ENCODE measurements around the gene AXIN1. TPM values are rescaled to one million over a fixed set of nuclear protein-coding genes. Genes with fewer than 3 reads are reported as not detected.

Gene AXIN1
- total RNA-seq, 1 donor from 2014 or later = 31.5 TPM

DNA sequence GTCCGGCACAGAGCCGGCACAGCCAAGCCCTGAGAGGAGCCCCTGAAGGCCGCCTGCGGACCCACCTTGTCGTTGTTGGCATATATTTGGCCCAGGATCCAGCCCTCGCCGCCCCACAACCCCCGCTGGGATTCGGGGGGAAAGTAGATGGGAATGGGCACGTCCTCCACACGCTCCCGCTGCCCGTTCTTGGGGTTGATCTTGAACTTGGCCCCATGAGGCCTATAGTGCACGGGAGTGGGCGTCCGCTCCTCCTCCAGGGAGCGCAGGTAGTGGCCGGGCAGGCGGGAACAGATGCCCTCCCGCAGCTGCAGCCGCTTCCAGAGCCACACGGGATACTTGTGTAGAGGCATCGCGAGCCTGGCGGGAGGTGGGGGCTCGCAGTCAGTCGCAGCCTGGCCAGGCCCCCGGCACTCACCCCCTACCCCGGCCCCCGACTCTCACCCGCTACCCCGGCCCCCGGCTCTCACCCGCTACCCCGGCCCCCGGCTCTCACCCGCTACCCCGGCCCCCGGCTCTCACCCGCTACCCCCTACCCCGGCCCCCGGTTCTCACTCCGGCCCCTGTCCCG is 17.4 kb upstream of the AXIN1 start:
- Mint-ChIP-seq H3K27ac (ENCODE audit: unreplicated experiment) (peak overlapping the region; percentile 27), H3K36me3 (ENCODE audit: unreplicated experiment) (peaks cover 6% of the 10 kb centered on the region), H3K9me3 (ENCODE audit: unreplicated experiment) (no peaks in the 10 kb centered on the region), H3K4me3 (ENCODE audit: unreplicated experiment) (peak overlapping the region; percentile 59), H3K27me3 (ENCODE audit: unreplicated experiment) (no peaks in the 10 kb centered on the region), H3K4me1 (ENCODE audit: unreplicated experiment) (peaks cover 15% of the 10 kb centered on the region)
- TF ChIP-seq, protein P1, sequence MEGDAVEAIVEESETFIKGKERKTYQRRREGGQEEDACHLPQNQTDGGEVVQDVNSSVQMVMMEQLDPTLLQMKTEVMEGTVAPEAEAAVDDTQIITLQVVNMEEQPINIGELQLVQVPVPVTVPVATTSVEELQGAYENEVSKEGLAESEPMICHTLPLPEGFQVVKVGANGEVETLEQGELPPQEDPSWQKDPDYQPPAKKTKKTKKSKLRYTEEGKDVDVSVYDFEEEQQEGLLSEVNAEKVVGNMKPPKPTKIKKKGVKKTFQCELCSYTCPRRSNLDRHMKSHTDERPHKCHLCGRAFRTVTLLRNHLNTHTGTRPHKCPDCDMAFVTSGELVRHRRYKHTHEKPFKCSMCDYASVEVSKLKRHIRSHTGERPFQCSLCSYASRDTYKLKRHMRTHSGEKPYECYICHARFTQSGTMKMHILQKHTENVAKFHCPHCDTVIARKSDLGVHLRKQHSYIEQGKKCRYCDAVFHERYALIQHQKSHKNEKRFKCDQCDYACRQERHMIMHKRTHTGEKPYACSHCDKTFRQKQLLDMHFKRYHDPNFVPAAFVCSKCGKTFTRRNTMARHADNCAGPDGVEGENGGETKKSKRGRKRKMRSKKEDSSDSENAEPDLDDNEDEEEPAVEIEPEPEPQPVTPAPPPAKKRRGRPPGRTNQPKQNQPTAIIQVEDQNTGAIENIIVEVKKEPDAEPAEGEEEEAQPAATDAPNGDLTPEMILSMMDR (IDR thresholded peaks at IDR 0.05) = no peak
- DNase-seq (ENCODE audit: extremely low spot score, unreplicated experiment) = peak; percentile 83

DNA sequence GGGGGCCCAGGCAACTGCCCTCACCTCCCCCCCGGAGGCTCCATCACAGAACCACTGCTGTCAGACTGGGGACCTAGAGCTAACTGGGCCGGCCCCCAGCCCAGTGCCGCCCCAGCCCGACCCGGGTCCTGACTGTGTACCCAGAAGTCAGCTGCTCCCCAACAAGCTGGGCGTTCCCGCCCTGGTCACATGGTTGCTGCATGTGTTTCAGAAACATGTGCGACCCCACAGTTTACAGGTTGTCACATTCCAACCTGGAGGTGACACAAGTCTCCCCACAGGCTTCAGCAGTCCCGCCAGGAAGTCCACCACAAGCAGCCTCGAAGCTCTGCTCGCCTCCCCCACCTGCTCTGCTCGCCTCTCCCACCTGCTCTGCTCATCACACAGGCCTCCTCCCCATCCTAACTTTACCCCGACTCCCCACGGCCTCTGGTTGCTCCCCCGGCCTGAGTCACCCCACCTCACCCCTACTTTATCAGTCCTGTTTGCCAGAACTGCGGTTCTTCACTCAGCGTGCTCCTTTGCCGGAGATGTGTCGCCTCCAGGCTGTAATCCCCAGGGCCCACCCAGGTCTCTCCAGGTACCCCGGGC is 16.8 kb upstream of the AXIN1 start:
- peak overlapping the region; percentile 59 for H3K4me3 Mint-ChIP-seq (ENCODE audit: unreplicated experiment)

DNA sequence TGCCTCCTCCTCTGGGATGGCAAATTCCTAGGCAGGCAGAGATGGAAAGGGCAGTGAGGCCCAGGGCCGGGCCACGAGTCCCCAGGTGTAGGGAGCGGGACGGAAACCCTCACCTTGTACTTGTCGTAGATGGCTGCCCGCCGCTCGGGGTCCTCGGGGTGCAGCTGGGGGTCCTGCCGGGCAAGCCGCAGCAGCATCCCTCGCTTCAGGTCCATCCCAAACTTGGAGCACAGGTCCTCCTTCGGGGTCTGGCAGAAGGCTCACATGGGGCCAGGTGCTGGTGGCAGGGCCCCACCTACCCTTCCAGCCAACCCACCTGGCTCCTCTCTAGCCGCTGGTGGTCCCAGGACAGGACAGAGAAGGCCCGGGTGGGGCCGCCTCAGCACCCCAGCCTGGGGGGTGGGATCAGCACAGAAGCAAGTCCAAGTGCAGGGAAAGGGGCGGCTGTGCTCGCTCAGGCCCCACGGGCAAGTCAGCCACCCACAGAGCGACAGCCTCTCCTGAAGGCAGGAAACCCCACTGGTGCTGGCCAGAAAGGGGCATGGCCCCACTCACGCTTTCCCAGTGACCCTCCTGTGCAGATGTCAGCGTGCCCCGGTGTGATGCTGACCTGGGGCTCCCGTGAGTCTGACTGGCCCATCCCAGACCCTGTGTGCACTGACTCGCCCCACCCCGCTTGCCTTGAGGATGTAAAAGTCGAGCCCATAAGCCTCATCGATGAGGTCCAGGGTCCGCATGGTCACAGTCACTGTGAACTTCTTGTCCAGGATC is 16.1 kb upstream of the AXIN1 start:
- peaks cover 15% of the 10 kb centered on the region for H3K4me1 Mint-ChIP-seq (ENCODE audit: unreplicated experiment)
- no peaks in the 10 kb centered on the region for H3K9me3 Mint-ChIP-seq (ENCODE audit: unreplicated experiment)
- peaks cover 6% of the 10 kb centered on the region for H3K36me3 Mint-ChIP-seq (ENCODE audit: unreplicated experiment)
- H3K4me3 Mint-ChIP-seq (ENCODE audit: unreplicated experiment) = no peak overlapping the region
- H3K27ac Mint-ChIP-seq (ENCODE audit: unreplicated experiment) = no peak overlapping the region
- no peak for DNase-seq (ENCODE audit: extremely low spot score, unreplicated experiment)
- no peaks in the 10 kb centered on the region for H3K27me3 Mint-ChIP-seq (ENCODE audit: unreplicated experiment)
- TF ChIP-seq, protein P1 (IDR thresholded peaks at IDR 0.05) = no peak

More for the DNA sequence above, 16.8 kb upstream of the AXIN1 start:
- H3K4me1 Mint-ChIP-seq (ENCODE audit: unreplicated experiment) = peaks cover 15% of the 10 kb centered on the region
- H3K9me3 Mint-ChIP-seq (ENCODE audit: unreplicated experiment) = no peaks in the 10 kb centered on the region
- TF ChIP-seq, protein P1 (IDR thresholded peaks at IDR 0.05) = no peak
- H3K27ac Mint-ChIP-seq (ENCODE audit: unreplicated experiment) = peak overlapping the region; percentile 27
- peaks cover 6% of the 10 kb centered on the region for H3K36me3 Mint-ChIP-seq (ENCODE audit: unreplicated experiment)
- DNase-seq (ENCODE audit: extremely low spot score, unreplicated experiment) = no peak
- H3K27me3 Mint-ChIP-seq (ENCODE audit: unreplicated experiment) = no peaks in the 10 kb centered on the region

DNA sequence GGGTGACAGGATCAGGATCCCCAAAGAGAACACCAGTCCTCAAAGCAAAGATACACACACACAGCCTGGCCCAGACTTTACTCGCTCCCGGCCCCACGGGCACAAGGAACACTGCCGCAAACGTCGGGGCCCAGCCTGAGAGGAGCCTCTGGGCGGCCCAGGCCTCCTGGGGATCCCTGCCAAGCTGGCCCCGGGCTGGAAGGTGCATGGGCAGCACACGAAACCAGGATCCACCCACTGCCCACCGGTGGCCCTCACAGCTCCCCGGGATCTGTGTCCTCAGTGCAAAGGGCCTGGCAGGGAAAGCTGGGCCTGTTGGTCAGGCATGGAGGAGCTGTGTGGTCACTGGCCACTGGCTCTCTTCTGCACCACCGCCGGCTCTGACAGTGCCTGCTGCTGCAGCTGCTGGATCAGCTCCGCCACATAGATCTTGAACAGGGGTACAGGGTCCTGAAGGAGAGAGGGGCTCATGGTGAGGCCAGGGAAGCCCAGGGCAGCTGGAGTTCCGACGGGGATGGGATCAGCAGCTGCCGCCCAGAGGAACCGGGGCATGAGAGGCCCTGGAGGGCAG is 14.9 kb upstream of the AXIN1 start:
- Mint-ChIP-seq H3K4me1 (ENCODE audit: unreplicated experiment) (peaks cover 15% of the 10 kb centered on the region), H3K27me3 (ENCODE audit: unreplicated experiment) (no peaks in the 10 kb centered on the region), H3K27ac (ENCODE audit: unreplicated experiment) (no peak overlapping the region), H3K9me3 (ENCODE audit: unreplicated experiment) (no peaks in the 10 kb centered on the region), H3K36me3 (ENCODE audit: unreplicated experiment) (peaks cover 6% of the 10 kb centered on the region), H3K4me3 (ENCODE audit: unreplicated experiment) (no peak overlapping the region)
- TF ChIP-seq, protein P1 (IDR thresholded peaks at IDR 0.05) = no peak
- DNase-seq (ENCODE audit: extremely low spot score, unreplicated experiment) = peak; percentile 83

DNA sequence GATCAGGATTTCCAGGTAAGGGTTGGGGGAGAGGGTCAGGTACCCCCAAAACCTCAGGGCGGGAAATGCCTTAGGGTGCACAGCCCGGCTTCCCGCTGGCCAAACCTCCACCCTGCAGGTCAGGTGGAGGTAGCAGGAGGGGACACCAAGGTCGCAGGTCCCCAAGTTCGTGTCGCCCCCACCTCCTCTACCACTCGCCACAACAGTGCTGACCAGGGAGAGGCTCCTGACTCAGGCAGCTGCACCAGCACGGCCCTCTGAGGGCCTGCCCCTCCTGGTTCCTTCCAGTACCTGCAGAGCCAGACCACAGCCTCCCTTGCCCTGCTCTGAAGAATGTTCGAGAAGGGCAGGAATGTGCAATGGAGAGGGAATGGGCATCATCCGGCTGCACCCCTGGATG is 14.0 kb upstream of the AXIN1 start:
- Mint-ChIP-seq H3K9me3 (ENCODE audit: unreplicated experiment) (no peaks in the 10 kb centered on the region), H3K27ac (ENCODE audit: unreplicated experiment) (no peak overlapping the region), H3K36me3 (ENCODE audit: unreplicated experiment) (peaks cover 6% of the 10 kb centered on the region), H3K4me1 (ENCODE audit: unreplicated experiment) (peaks cover 19% of the 10 kb centered on the region), H3K4me3 (ENCODE audit: unreplicated experiment) (no peak overlapping the region), H3K27me3 (ENCODE audit: unreplicated experiment) (no peaks in the 10 kb centered on the region)
- TF ChIP-seq, protein P1 (IDR thresholded peaks at IDR 0.05) = no peak
- DNase-seq (ENCODE audit: extremely low spot score, unreplicated experiment) = no peak
